HG02970 (cell line): Measurements from ENCODE around the gene DNMT3L.

Experiments used
- ATAC-seq: cut with Tn5 transposase; IDR thresholded peaks from one replicate; pipeline ENCODE4 v1.9.1; 2021; ENCODE audit warnings: mild to moderate bottlenecking, moderate library complexity, moderate number of reproducible peaks; ENCODE audit not compliant: unreplicated experiment, low FRiP score

DNMT3L gene

GRCh38 chr21:44282370-44282769 is 20.7 kb upstream of the DNMT3L start:
- no peak for ATAC-seq

GRCh38 chr21:44281801-44282200 is 20.1 kb upstream of the DNMT3L start:
- ATAC-seq = no peak

- ATAC-seq = no peak
Observed at GRCh38 chr21:44279354-44280260, 17.9 kb upstream of the DNMT3L start.

- no peak for ATAC-seq
Observed at GRCh38 chr21:44275041-44275440, 13.3 kb upstream of the DNMT3L start.

- ATAC-seq = no peak
Observed at GRCh38 chr21:44273046-44273445, 11.3 kb upstream of the DNMT3L start.

- no peak for ATAC-seq
Observed at GRCh38 chr21:44272284-44272858, 10.7 kb upstream of the DNMT3L start.

GRCh38 chr21:44271558-44272283 is 10.0 kb upstream of the DNMT3L start:
- ATAC-seq = no peak

- no peak for ATAC-seq
Observed at GRCh38 chr21:44269090-44269489, 7.4 kb upstream of the DNMT3L start.

GRCh38 chr21:44267655-44268142 is 6.0 kb upstream of the DNMT3L start:
- ATAC-seq = no peak

GRCh38 chr21:44265734-44266270 is 4.1 kb upstream of the DNMT3L start:
- ATAC-seq = no peak

GRCh38 chr21:44263768-44264167 is 2.1 kb upstream of the DNMT3L start:
- no peak for ATAC-seq

GRCh38 chr21:44263221-44263760 is 1.6 kb upstream of the DNMT3L start:
- ATAC-seq = no peak

- ATAC-seq = no peak
Observed at GRCh38 chr21:44262338-44263056, 800 bp upstream of the DNMT3L start.

GRCh38 chr21:44260791-44261631 is 686 bp downstream of the DNMT3L start:
- ATAC-seq = no peak

GRCh38 chr21:44260066-44260465 is 1.6 kb downstream of the DNMT3L start:
- no peak for ATAC-seq

GRCh38 chr21:44259082-44259705 is 2.5 kb downstream of the DNMT3L start:
- no peak for ATAC-seq

- ATAC-seq = no peak
Observed at GRCh38 chr21:44258056-44258725, 3.5 kb downstream of the DNMT3L start.

GRCh38 chr21:44255511-44255981 is 6.2 kb downstream of the DNMT3L start:
- no peak for ATAC-seq
